Measurements from ENCODE around the gene UQCR10. TPM values are rescaled to one million over a fixed set of nuclear protein-coding genes. Genes with fewer than 3 reads are reported as not detected.
A peak's percentile ranks its signal among the peaks of the same experiment; 100 is the strongest.

UQCR10 gene
- total and polyA plus RNA-seq, 9 of the 15 experiments (the other 6 are each of a cell fraction or from before 2014, with no cell fraction given), result 128 to 903 (median 163) TPM

GRCh38 chr22:29767171-29768051 is at the start of gene UQCR10 (continued):
- TF ChIP-seq ZNF609 (CRISPR knock-in tag; IDR thresholded peaks at IDR 0.05; ENCODE audit: borderline replicate concordance) (no peak), PYGO2 (tag; IDR thresholded peaks at IDR 0.05) (no peak), HNRNPUL1 (IDR thresholded peaks at IDR 0.05; ENCODE audit: low read length) (no peak), SMARCA4 (IDR thresholded peaks at IDR 0.05) (0 out of 2 replicates have a peak, but pooled peaks have one; percentile 9), ZNF133 (CRISPR knock-in tag; IDR thresholded peaks at IDR 0.05) (no peak), IRF1 (CRISPR knock-in tag; IDR thresholded peaks at IDR 0.05; ENCODE audit: borderline replicate concordance) (no peak), TCF7 (IDR thresholded peaks at IDR 0.05; ENCODE audit: borderline replicate concordance) (no peak), ZNF253 (CRISPR knock-in tag; conservative IDR thresholded peaks at IDR 0.05) (no peak), CSDE1 (IDR thresholded peaks at IDR 0.05) (0 out of 4 replicates have a peak, but pooled peaks of 1 of the 2 experiments have one; percentile 16), PML (IDR thresholded peaks at IDR 0.05; ENCODE audit: low read length) (peak; percentile 62; the same call in 1 of the 2 replicates), ZKSCAN3 (CRISPR knock-in tag; IDR thresholded peaks at IDR 0.05) (no peak), MYNN (IDR thresholded peaks at IDR 0.05) (no peak), MYNN (CRISPR knock-in tag; IDR thresholded peaks at IDR 0.05) (no peak), TEAD2 (tag; IDR thresholded peaks at IDR 0.05) (no peak), VEZF1 (CRISPR knock-in tag; IDR thresholded peaks at IDR 0.05) (peak; percentile 50; the same call in 1 of the 2 replicates), EGR1 (conservative IDR thresholded peaks at IDR 0.05) (no peak), ATF1 (CRISPR knock-in tag; IDR thresholded peaks at IDR 0.05) (no peak), ATF1 (tag; IDR thresholded peaks at IDR 0.05) (peak; percentile 48), MXI1 (IDR thresholded peaks at IDR 0.05; ENCODE audit: low read depth, low read length) (no peak), IRF9 (tag; IDR thresholded peaks at IDR 0.05) (no peak), ZNF316 (IDR thresholded peaks at IDR 0.05) (no peak)
